A549 (cell line): ENCODE measurements around the gene PCYT1A. TPM values are rescaled to one million over a fixed set of nuclear protein-coding genes. Genes with fewer than 3 reads are reported as not detected.

ENCODE experiments used
- ATAC-seq, 2 experiments: fragments of 200-7000 bp in 1 of 2; fragments of >200 bp in 1 of 2; cut with Nextera tagmentation in 1 of 2; cut with Tn5 transposase in 1 of 2; 3 replicates each; pipeline versions ENCODE4 v1.8.0 to v1.9.1; 2018 to 2020; ENCODE audit warnings: mild to moderate bottlenecking in 1 of 2, moderate library complexity in 1 of 2
- CTCF ChIA-PET: fragments of 300-600 bp; sonication (Branson Sonifier 250); formaldehyde crosslinking; extraction: SDS; loops from one replicate; lab custom pipeline; 2021; ENCODE audit warnings: antibody characterized with exemption, inconsistent platforms; lab: Yijun Ruan, JAX
- POLR2A ChIA-PET: fragments of 350-600 bp; formaldehyde crosslinking; extraction: SDS; loops from one replicate; lab custom pipeline; 2021; ENCODE audit warnings: antibody characterized with exemption, inconsistent platforms; lab: Yijun Ruan, JAX
- DNase-seq, 2 experiments: peaks; one replicate each; pipeline versions ENCODE4 v3.0.0 to v3.0.0-alpha.2; 2011 to 2016; ENCODE audit warnings: low read depth in 1 of 2, low spot score in 1 of 2
- FAIRE-seq: peaks from 2 replicates; lab custom pipeline; 2011; peaks lifted over from hg19 to GRCh38; lab: Jason Lieb, UNC
- H3K27ac ChIP-seq, 2 experiments: fragments of >200 bp; sonication (Bioruptor Twin); formaldehyde crosslinking; 3 replicates each; pipeline ENCODE4 v1.5.1; 2016 to 2017
- H3K4me1 ChIP-seq: fragments of >200 bp; sonication (Bioruptor Twin); formaldehyde crosslinking; 3 replicates; pipeline ENCODE4 v1.6.1; 2016
- H3K4me2 ChIP-seq: fragments of >200 bp; sonication (Bioruptor Twin); formaldehyde crosslinking; 3 replicates; pipeline ENCODE4 v1.6.1; 2016
- H3K4me3 ChIP-seq: fragments of >200 bp; sonication (Bioruptor Twin); formaldehyde crosslinking; 3 replicates; pipeline ENCODE4 v1.5.1; 2016
- H3K9me3 ChIP-seq: fragments of >200 bp; sonication (Bioruptor Twin); formaldehyde crosslinking; 3 replicates; pipeline ENCODE4 v1.6.1; 2016
- CBX2 ChIP-seq: fragments of 200-600 bp; sonication (generic); IDR thresholded peaks from 2 replicates; pipeline ENCODE4 v1.6.1; 2016; ENCODE audit warnings: low read depth, mild to moderate bottlenecking, borderline replicate concordance
- CEBPB ChIP-seq, 2 experiments: fragments of >200 bp in 1 of 2; sonication (Bioruptor Twin) in 1 of 2; formaldehyde crosslinking in 1 of 2; IDR thresholded peaks; 2 replicates each; pipeline ENCODE4 v1.6.1; 2012 to 2016
- CHD4 ChIP-seq: fragments of 200-600 bp; sonication (generic); IDR thresholded peaks from 2 replicates; pipeline ENCODE4 v1.6.1; 2016; ENCODE audit warnings: antibody characterized with exemption, mild to moderate bottlenecking, borderline replicate concordance
- FOSB ChIP-seq: fragments of 250-450 bp; sonication (Bioruptor Pico); IDR thresholded peaks from 2 replicates; pipeline ENCODE4 v1.5.0; 2020; ENCODE audit warnings: mild to moderate bottlenecking, moderate library complexity
- GATA3 ChIP-seq: IDR thresholded peaks from 2 replicates; pipeline ENCODE4 v1.6.1; 2012; ENCODE audit warnings: borderline replicate concordance
- HEYL ChIP-seq: fragments of 250-450 bp; sonication (Bioruptor Pico); IDR thresholded peaks from 2 replicates; pipeline ENCODE4 v1.8.0; 2021; ENCODE audit warnings: mild to moderate bottlenecking, moderate library complexity
- HOXA7 ChIP-seq: fragments of 250-450 bp; sonication (Bioruptor Pico); IDR thresholded peaks from 2 replicates; pipeline ENCODE4 v1.5.0; 2020; ENCODE audit warnings: mild to moderate bottlenecking, moderate library complexity
- JUNB ChIP-seq: fragments of >200 bp; sonication (Bioruptor Twin); formaldehyde crosslinking; IDR thresholded peaks from 2 replicates; pipeline ENCODE4 v1.6.1; 2016
- KDM5A ChIP-seq: fragments of 200-600 bp; sonication (generic); IDR thresholded peaks from 2 replicates; pipeline ENCODE4 v1.6.1; 2016; ENCODE audit warnings: antibody characterized with exemption, mild to moderate bottlenecking
- MAFK ChIP-seq: fragments of 450-650 bp; IDR thresholded peaks from 2 replicates; pipeline ENCODE4 v1.6.1; 2014; ENCODE audit not compliant: partially characterized antibody
- NR3C1 ChIP-seq: fragments of >200 bp; sonication (Bioruptor Twin); formaldehyde crosslinking; IDR thresholded peaks from 3 replicates; pipeline ENCODE4 v1.6.1; 2017
- POLR2A ChIP-seq: IDR thresholded peaks from 2 replicates; pipeline ENCODE4 v1.6.1; 2012; ENCODE audit warnings: mild to moderate bottlenecking, low read length
- RARB ChIP-seq: fragments of 250-450 bp; sonication (Bioruptor Pico); IDR thresholded peaks from 2 replicates; pipeline ENCODE4 v1.8.0; 2021; ENCODE audit warnings: mild to moderate bottlenecking, moderate library complexity
- RNF2 ChIP-seq: fragments of 200-600 bp; sonication (generic); IDR thresholded peaks from 2 replicates; pipeline ENCODE4 v1.6.1; 2016; ENCODE audit warnings: low read depth, mild to moderate bottlenecking, antibody characterized with exemption, moderate library complexity, borderline replicate concordance
- SREBF2 ChIP-seq: fragments of 450-650 bp; IDR thresholded peaks from 2 replicates; pipeline ENCODE4 v1.6.1; 2014; ENCODE audit warnings: mild to moderate bottlenecking, moderate library complexity
- TFCP2L1 ChIP-seq: fragments of 250-450 bp; sonication (Bioruptor Pico); IDR thresholded peaks from 2 replicates; pipeline ENCODE4 v1.5.0; 2021; ENCODE audit warnings: mild to moderate bottlenecking
- TP53 ChIP-seq: fragments of 250-450 bp; sonication (Bioruptor Pico); IDR thresholded peaks from 2 replicates; pipeline ENCODE4 v1.5.0; 2021; ENCODE audit warnings: mild to moderate bottlenecking, moderate library complexity
- ZC3H11A ChIP-seq: fragments of 450-650 bp; IDR thresholded peaks from 2 replicates; pipeline ENCODE4 v1.6.1; 2014; ENCODE audit warnings: antibody characterized with exemption, mild to moderate bottlenecking
- WGBS: methylation state at CpG from one replicate; pipeline ENCODE4 v1.1.6; 2017; ENCODE audit errors: missing lambda C conversion rate; 5-methylcytosine and 5-hydroxymethylcytosine counted together
- polyA plus RNA-seq, 4 experiments: library from polyadenylated mRNA; depleted of rRNA in 3 of 4; stranded (reverse); fragments of >200 nt; fragmentation: RNase III in 1 of 4; extraction: RNeasy Plus Mini Kit Qiagen cat#74134 plus additional on column Dnase treatment in 1 of 4; gene quantifications; 2 replicates in 3 of 4; 3 replicates in 1 of 4; pipeline ENCODE4 v1.2.3, GENCODE V29; 2011 to 2017
- TF ChIP-seq, protein P1 (sequence below): fragments of >200 bp; sonication (Bioruptor Twin); formaldehyde crosslinking; IDR thresholded peaks from 2 replicates; pipeline ENCODE4 v1.6.1; 2016
- TF ChIP-seq, protein P2 (sequence below): IDR thresholded peaks from 2 replicates; pipeline ENCODE4 v1.6.1; 2012
- TF ChIP-seq, protein P3 (sequence below): fragments of 450-650 bp; IDR thresholded peaks from 2 replicates; pipeline ENCODE4 v1.6.1; 2014; ENCODE audit warnings: antibody characterized with exemption
- TF ChIP-seq, protein P4 (sequence below): fragments of >200 bp; sonication (Bioruptor Twin); formaldehyde crosslinking; IDR thresholded peaks from 3 replicates; pipeline ENCODE4 v1.5.1; 2016
- TF ChIP-seq, protein P5 (sequence below): IDR thresholded peaks from 2 replicates; pipeline ENCODE4 v1.6.1; 2012; ENCODE audit warnings: low read depth, borderline replicate concordance
- TF ChIP-seq, protein P6 (sequence below): fragments of 250-450 bp; sonication (Bioruptor Pico); IDR thresholded peaks from 2 replicates; pipeline ENCODE4 v1.5.0; 2020; ENCODE audit warnings: low read depth, mild to moderate bottlenecking, moderate library complexity

The PCYT1A gene
- polyA plus RNA-seq, 2 of the 4 experiments (the other 2 are of a cell fraction): 41.9 to 45.4 TPM

DNA sequence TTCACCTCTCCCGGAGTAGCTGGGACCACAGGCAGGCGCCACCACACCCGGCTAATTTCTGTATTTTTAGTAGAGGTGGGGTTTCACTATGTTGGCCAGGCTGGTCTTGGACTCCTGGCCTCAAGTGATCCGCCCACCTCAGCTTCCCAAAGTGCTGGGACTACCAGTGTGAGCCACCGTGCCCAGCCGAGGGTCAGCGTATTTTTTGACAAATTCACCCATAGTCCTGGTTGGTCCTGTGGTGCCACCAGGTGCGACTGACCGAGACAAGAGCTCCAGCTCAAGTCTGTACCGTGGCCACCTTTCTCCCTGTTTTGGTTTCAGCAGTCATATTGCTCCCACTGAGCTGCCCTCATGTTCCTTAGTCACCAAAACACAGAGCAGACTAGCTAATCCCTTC, 62.4 kb downstream of the PCYT1A start:
- H3K9me3 ChIP-seq: no peaks in the 10 kb centered on the region
- DNase-seq: no peak
- no peaks in the 10 kb centered on the region for H3K4me1 ChIP-seq
- ChIA-PET POLR2A (no interaction called here), CTCF (interaction anchor here (0.7 kb wide), 1 partner anchor 15 kb away, joined by 3 read pairs; no protein-coding TSS in a partner anchor)
- no peak overlapping the region for H3K4me3 ChIP-seq
- ATAC-seq: no peak
- no peak for FAIRE-seq
- H3K27ac ChIP-seq: no peak overlapping the region
- WGBS: 84% methylated on average over 10 of the region's 10 CpGs
- TF ChIP-seq SREBF2: no peak
- TF ChIP-seq CBX2: no peak
- H3K4me2 ChIP-seq: no peak overlapping the region

DNA sequence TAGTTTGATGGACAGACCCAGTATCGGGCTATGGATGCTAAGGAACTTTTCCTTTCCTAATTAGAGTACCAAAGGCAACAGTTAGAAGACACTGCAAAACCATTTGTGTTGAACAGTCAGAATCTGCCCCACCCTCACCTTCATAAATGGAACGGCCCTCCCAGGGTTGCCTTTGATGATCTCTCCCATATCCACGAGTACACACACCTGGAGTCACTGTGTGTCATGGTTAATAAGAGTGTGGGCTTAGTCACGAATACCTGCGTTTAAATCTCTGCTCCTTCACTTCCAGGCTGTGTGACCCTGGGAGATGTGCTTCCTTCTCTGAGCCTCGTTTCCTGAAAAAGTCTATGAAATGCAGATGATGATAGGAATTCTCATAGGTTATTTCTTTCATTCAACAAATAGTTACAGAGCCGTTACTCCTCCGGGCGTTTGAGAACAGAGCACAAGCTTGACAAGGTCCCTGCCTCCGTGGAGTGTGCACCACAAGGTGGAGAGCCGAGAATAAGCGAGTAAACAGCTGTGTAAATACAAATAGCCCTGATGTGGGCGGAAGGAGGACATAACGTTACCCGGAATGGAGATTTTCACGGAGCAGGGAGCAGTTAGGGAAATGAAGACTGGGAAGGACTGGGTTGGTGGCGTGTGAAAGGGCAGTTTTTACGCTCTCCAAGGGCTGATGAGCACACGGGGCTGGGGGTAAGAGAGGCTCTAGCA, 64.5 kb downstream of the PCYT1A start:
- Histone ChIP-seq H3K4me2 (no peak overlapping the region), H3K27ac (no peak overlapping the region), H3K9me3 (no peaks in the 10 kb centered on the region), H3K4me1 (no peaks in the 10 kb centered on the region), H3K4me3 (no peak overlapping the region)
- TF ChIP-seq FOSB (CRISPR knock-in tag) (no peak), HEYL (no peak), TP53 (CRISPR knock-in tag) (no peak), KDM5A (no peak)
- TF ChIP-seq, protein P1, sequence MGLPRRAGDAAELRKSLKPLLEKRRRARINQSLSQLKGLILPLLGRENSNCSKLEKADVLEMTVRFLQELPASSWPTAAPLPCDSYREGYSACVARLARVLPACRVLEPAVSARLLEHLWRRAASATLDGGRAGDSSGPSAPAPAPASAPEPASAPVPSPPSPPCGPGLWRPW: no peak
- TF ChIP-seq, protein P2, sequence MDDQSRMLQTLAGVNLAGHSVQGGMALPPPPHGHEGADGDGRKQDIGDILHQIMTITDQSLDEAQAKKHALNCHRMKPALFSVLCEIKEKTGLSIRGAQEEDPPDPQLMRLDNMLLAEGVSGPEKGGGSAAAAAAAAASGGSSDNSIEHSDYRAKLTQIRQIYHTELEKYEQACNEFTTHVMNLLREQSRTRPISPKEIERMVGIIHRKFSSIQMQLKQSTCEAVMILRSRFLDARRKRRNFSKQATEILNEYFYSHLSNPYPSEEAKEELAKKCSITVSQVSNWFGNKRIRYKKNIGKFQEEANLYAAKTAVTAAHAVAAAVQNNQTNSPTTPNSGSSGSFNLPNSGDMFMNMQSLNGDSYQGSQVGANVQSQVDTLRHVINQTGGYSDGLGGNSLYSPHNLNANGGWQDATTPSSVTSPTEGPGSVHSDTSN: no peak
- FAIRE-seq (no peak), DNase-seq (no peak), ATAC-seq (no peak)
- POLR2A ChIA-PET: no interaction called here
- WGBS: 61% methylated on average over 19 of the region's 19 CpGs
- CTCF ChIA-PET: no interaction called here

DNA sequence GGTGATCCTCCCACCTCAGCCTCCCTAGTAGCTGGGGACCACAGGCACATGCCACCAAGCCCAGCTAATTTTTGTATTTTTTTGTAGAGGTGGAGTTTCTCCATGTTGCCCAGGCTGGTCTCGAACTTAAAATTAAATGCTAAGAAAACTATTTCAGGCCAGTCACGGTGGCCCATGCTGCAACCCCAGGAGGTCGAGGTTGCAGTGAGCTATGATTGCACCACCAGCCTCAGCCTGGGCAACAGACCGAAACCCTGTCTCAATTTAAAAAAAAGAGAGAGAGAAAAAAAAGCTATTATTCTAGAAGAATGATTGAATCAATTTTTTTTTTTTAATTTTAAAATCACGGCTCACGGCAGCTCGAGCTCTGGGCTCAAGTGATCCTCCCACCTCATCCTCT, 66.5 kb downstream of the PCYT1A start:
- ATAC-seq (no peak), DNase-seq (no peak), FAIRE-seq (no peak)
- CTCF ChIA-PET: interaction anchor here (0.6 kb wide), 1 partner anchor 472 kb away, joined by 3 read pairs; no protein-coding TSS in a partner anchor
- no peak overlapping the region for H3K4me3 ChIP-seq
- no peak overlapping the region for H3K27ac ChIP-seq
- no peaks in the 10 kb centered on the region for H3K9me3 ChIP-seq
- no peak overlapping the region for H3K4me2 ChIP-seq
- H3K4me1 ChIP-seq: no peaks in the 10 kb centered on the region
- TF ChIP-seq, protein P3, sequence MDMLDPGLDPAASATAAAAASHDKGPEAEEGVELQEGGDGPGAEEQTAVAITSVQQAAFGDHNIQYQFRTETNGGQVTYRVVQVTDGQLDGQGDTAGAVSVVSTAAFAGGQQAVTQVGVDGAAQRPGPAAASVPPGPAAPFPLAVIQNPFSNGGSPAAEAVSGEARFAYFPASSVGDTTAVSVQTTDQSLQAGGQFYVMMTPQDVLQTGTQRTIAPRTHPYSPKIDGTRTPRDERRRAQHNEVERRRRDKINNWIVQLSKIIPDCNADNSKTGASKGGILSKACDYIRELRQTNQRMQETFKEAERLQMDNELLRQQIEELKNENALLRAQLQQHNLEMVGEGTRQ: no peak
- TF ChIP-seq CHD4: no peak
- POLR2A ChIA-PET: no interaction called here
- WGBS: 76% methylated on average over 7 of the region's 7 CpGs

DNA sequence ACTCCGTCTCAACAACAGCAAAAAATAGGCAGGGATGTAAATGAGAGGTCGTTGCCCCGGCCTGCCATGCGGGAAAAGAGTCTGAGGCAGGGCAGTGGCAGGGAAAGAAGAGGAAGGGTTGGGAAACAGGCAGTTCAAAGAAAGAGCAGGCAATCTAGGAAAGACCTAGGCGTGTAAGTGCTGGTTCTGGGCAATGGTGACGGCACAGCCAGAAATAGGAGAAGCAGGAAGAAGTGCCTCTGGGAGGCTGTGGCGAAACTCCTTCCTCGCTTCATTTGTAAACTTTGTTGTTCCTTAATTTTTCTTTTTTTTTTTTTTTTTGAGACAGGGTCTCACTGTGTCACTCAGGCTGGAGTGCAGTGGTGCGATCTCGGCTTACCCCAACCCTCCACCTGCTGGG, 66.9 kb downstream of the PCYT1A start:
- TF ChIP-seq HOXA7 (CRISPR knock-in tag): no peak
- POLR2A ChIA-PET: no interaction called here

DNA sequence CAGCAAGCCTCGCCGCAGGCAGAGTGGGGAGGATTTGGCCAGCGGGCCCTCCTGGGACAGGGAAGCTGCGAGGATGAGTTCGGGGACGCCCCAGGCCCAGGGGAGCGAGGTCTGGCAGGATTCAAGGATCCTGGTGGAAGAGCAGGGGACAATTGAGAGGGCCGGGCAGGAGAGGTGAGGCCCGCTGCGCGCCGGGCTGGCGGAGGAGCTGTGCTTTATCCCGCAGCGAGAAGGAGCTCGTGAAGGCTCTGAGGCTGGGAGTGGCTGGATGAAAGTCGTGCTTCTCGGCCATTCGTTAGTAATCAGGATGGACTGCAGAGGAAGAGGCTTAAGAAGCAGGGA, 67.6 kb downstream of the PCYT1A start:
- DNase-seq (no peak), ATAC-seq (no peak), FAIRE-seq (no peak)
- Histone ChIP-seq H3K4me3 (no peak overlapping the region), H3K4me1 (no peaks in the 10 kb centered on the region), H3K9me3 (no peaks in the 10 kb centered on the region), H3K27ac (no peak overlapping the region), H3K4me2 (no peak overlapping the region)
- 90% methylated on average over 19 of the region's 19 CpGs for WGBS
- ChIA-PET CTCF (no interaction called here), POLR2A (no interaction called here)
- TF ChIP-seq RNF2: no peak
- TF ChIP-seq TFCP2L1 (CRISPR knock-in tag): no peak
- no peak for TF ChIP-seq JUNB
- TF ChIP-seq POLR2A: no peak
- TF ChIP-seq, protein P4, sequence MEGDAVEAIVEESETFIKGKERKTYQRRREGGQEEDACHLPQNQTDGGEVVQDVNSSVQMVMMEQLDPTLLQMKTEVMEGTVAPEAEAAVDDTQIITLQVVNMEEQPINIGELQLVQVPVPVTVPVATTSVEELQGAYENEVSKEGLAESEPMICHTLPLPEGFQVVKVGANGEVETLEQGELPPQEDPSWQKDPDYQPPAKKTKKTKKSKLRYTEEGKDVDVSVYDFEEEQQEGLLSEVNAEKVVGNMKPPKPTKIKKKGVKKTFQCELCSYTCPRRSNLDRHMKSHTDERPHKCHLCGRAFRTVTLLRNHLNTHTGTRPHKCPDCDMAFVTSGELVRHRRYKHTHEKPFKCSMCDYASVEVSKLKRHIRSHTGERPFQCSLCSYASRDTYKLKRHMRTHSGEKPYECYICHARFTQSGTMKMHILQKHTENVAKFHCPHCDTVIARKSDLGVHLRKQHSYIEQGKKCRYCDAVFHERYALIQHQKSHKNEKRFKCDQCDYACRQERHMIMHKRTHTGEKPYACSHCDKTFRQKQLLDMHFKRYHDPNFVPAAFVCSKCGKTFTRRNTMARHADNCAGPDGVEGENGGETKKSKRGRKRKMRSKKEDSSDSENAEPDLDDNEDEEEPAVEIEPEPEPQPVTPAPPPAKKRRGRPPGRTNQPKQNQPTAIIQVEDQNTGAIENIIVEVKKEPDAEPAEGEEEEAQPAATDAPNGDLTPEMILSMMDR: no peak
- TF ChIP-seq, protein P5, sequence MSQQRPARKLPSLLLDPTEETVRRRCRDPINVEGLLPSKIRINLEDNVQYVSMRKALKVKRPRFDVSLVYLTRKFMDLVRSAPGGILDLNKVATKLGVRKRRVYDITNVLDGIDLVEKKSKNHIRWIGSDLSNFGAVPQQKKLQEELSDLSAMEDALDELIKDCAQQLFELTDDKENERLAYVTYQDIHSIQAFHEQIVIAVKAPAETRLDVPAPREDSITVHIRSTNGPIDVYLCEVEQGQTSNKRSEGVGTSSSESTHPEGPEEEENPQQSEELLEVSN: no peak
- TF ChIP-seq RARB: no peak
- TF ChIP-seq FOSB (CRISPR knock-in tag): no peak
- TF ChIP-seq CEBPB (IDR thresholded peaks at IDR 0.05): no peak
- no peak for TF ChIP-seq MAFK
- TF ChIP-seq, protein P6, sequence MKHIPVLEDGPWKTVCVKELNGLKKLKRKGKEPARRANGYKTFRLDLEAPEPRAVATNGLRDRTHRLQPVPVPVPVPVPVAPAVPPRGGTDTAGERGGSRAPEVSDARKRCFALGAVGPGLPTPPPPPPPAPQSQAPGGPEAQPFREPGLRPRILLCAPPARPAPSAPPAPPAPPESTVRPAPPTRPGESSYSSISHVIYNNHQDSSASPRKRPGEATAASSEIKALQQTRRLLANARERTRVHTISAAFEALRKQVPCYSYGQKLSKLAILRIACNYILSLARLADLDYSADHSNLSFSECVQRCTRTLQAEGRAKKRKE (CRISPR knock-in tag): no peak
- no peak for TF ChIP-seq ZC3H11A
- TF ChIP-seq TP53 (CRISPR knock-in tag): no peak
- no peak for TF ChIP-seq GATA3
- no peak for TF ChIP-seq NR3C1

More for the DNA sequence above, 66.9 kb downstream of the PCYT1A start:
- Histone ChIP-seq H3K27ac (no peak overlapping the region), H3K9me3 (no peaks in the 10 kb centered on the region), H3K4me2 (no peak overlapping the region), H3K4me3 (no peak overlapping the region), H3K4me1 (no peaks in the 10 kb centered on the region)
- CTCF ChIA-PET: no interaction called here
- ATAC-seq: no peak
- no peak for FAIRE-seq
- DNase-seq: no peak
- 89% methylated on average over 10 of the region's 10 CpGs for WGBS
